Activated naive CD4-positive, alpha-beta T cell treated with anti-CD3 and anti-CD28 coated beads, Interleukin-2, amount 10 ng/mL, durations not matched to agents 7 days and 5 days (primary cell): ENCODE measurements around the gene ARHGAP1.
A peak's percentile ranks its signal among the peaks of the same experiment; 100 is the strongest.

Source experiments
- CTCF ChIA-PET: fragments of 350-600 bp; sonication (Branson Sonifier 250); formaldehyde crosslinking; loops from one replicate; lab custom pipeline; 2021; ENCODE audit warnings: antibody characterized with exemption; lab: Charles Lee
- DNase-seq: peaks from one replicate; pipeline ENCODE4 v3.0.0-alpha.2; 2020
- H3K27ac Mint-ChIP-seq: one replicate; pipeline ENCODE4 v1.8.0; 2021; ENCODE audit warnings: mild to moderate bottlenecking, moderate library complexity, mixed read lengths
- H3K27me3 Mint-ChIP-seq: one replicate; pipeline ENCODE4 v1.8.0; 2021; ENCODE audit warnings: mild to moderate bottlenecking, mixed read lengths
- H3K36me3 Mint-ChIP-seq: one replicate; pipeline ENCODE4 v1.8.0; 2021; ENCODE audit warnings: mixed read lengths
- H3K4me1 Mint-ChIP-seq: one replicate; pipeline ENCODE4 v1.8.0; 2021; ENCODE audit warnings: mixed read lengths
- H3K4me3 Mint-ChIP-seq: one replicate; pipeline ENCODE4 v1.8.0; 2021; ENCODE audit warnings: mild to moderate bottlenecking, moderate library complexity, mixed read lengths
- H3K9me3 Mint-ChIP-seq: one replicate; pipeline ENCODE4 v1.8.0; 2021; ENCODE audit warnings: mixed read lengths

Gene ARHGAP1

GRCh38 chr11:46667043-46667481, 33.4 kb downstream of the ARHGAP1 start:
- CTCF ChIA-PET: interaction anchor here (0.7 kb wide), 1 partner anchor 14 kb away, joined by 3 read pairs; no protein-coding TSS in a partner anchor
- Mint-ChIP-seq H3K9me3 (no peaks in the 10 kb centered on the region), H3K27me3 (no peaks in the 10 kb centered on the region)

GRCh38 chr11:46666516-46666915, 33.9 kb downstream of the ARHGAP1 start:
- H3K36me3 Mint-ChIP-seq: peaks cover 57% of the 10 kb centered on the region
- H3K4me3 Mint-ChIP-seq: no peak overlapping the region
- no peak overlapping the region for H3K27ac Mint-ChIP-seq
- CTCF ChIA-PET: interaction anchor here (0.7 kb wide), 1 partner anchor 14 kb away, joined by 3 read pairs; no protein-coding TSS in a partner anchor
- no peak for DNase-seq
- no peaks in the 10 kb centered on the region for H3K27me3 Mint-ChIP-seq
- H3K9me3 Mint-ChIP-seq: no peaks in the 10 kb centered on the region
- peaks cover 32% of the 10 kb centered on the region for H3K4me1 Mint-ChIP-seq

More at GRCh38 chr11:46667043-46667481, 33.4 kb downstream of the ARHGAP1 start:
- H3K4me1 Mint-ChIP-seq: peaks cover 38% of the 10 kb centered on the region
- H3K36me3 Mint-ChIP-seq: peaks cover 63% of the 10 kb centered on the region
- no peak for DNase-seq
- no peak overlapping the region for H3K4me3 Mint-ChIP-seq
- peak overlapping the region; percentile 37 for H3K27ac Mint-ChIP-seq

GRCh38 chr11:46665356-46665755, 35.1 kb downstream of the ARHGAP1 start:
- CTCF ChIA-PET: no interaction called here
- Mint-ChIP-seq H3K9me3 (no peaks in the 10 kb centered on the region), H3K36me3 (peaks cover 53% of the 10 kb centered on the region), H3K4me3 (no peak overlapping the region), H3K4me1 (peaks cover 22% of the 10 kb centered on the region), H3K27me3 (no peaks in the 10 kb centered on the region), H3K27ac (no peak overlapping the region)
- DNase-seq: no peak

GRCh38 chr11:46664612-46665011, 35.8 kb downstream of the ARHGAP1 start:
- no peak for DNase-seq
- peaks cover 15% of the 10 kb centered on the region for H3K4me1 Mint-ChIP-seq
- H3K27me3 Mint-ChIP-seq: no peaks in the 10 kb centered on the region
- CTCF ChIA-PET: no interaction called here
- no peak overlapping the region for H3K4me3 Mint-ChIP-seq
- no peak overlapping the region for H3K27ac Mint-ChIP-seq
- H3K36me3 Mint-ChIP-seq: peaks cover 53% of the 10 kb centered on the region
- no peaks in the 10 kb centered on the region for H3K9me3 Mint-ChIP-seq

GRCh38 chr11:46663277-46663940, 37.0 kb downstream of the ARHGAP1 start:
- Mint-ChIP-seq H3K27me3 (no peaks in the 10 kb centered on the region), H3K4me3 (no peak overlapping the region), H3K27ac (peak overlapping the region; percentile 56), H3K4me1 (peaks cover 7% of the 10 kb centered on the region), H3K9me3 (no peaks in the 10 kb centered on the region), H3K36me3 (peaks cover 50% of the 10 kb centered on the region)
- CTCF ChIA-PET: interaction anchor here (0.6 kb wide), 1 partner anchor 223 kb away, joined by 3 read pairs; no protein-coding TSS in a partner anchor
- no peak for DNase-seq

- H3K9me3 Mint-ChIP-seq: no peaks in the 10 kb centered on the region
- H3K27me3 Mint-ChIP-seq: no peaks in the 10 kb centered on the region
- H3K36me3 Mint-ChIP-seq: peaks cover 59% of the 10 kb centered on the region
- H3K27ac Mint-ChIP-seq: no peak overlapping the region
- no peak for DNase-seq
- CTCF ChIA-PET: interaction anchor here (0.6 to 1.3 kb wide), 2 partner anchors 9 to 222 kb away, joined by 3 to 5 read pairs; no protein-coding TSS in a partner anchor
- no peak overlapping the region for H3K4me3 Mint-ChIP-seq
- peaks cover 7% of the 10 kb centered on the region for H3K4me1 Mint-ChIP-seq
Measured at GRCh38 chr11:46662366-46662765, 38.1 kb downstream of the ARHGAP1 start.

GRCh38 chr11:46661836-46662235, 38.6 kb downstream of the ARHGAP1 start:
- H3K9me3 Mint-ChIP-seq: no peaks in the 10 kb centered on the region
- H3K36me3 Mint-ChIP-seq: peaks cover 59% of the 10 kb centered on the region
- no peak for DNase-seq
- H3K27me3 Mint-ChIP-seq: no peaks in the 10 kb centered on the region
- no peak overlapping the region for H3K4me3 Mint-ChIP-seq
- CTCF ChIA-PET: interaction anchor here (1.3 kb wide), 1 partner anchor 9 kb away, joined by 5 read pairs; no protein-coding TSS in a partner anchor
- peaks cover 7% of the 10 kb centered on the region for H3K4me1 Mint-ChIP-seq
- no peak overlapping the region for H3K27ac Mint-ChIP-seq

GRCh38 chr11:46659908-46660307, 40.5 kb downstream of the ARHGAP1 start:
- Mint-ChIP-seq H3K36me3 (peaks cover 49% of the 10 kb centered on the region), H3K9me3 (no peaks in the 10 kb centered on the region), H3K27me3 (no peaks in the 10 kb centered on the region), H3K4me3 (no peak overlapping the region), H3K4me1 (peaks cover 7% of the 10 kb centered on the region), H3K27ac (no peak overlapping the region)
- CTCF ChIA-PET: interaction anchor here (1.7 kb wide), 1 partner anchor 13 kb away, joined by 3 read pairs; no protein-coding TSS in a partner anchor
- no peak for DNase-seq

GRCh38 chr11:46658259-46658658, 42.2 kb downstream of the ARHGAP1 start:
- Mint-ChIP-seq H3K27ac (peak overlapping the region; percentile 28), H3K27me3 (no peaks in the 10 kb centered on the region), H3K4me3 (no peak overlapping the region), H3K9me3 (no peaks in the 10 kb centered on the region), H3K4me1 (peaks cover under 1% of the 10 kb centered on the region), H3K36me3 (peaks cover 40% of the 10 kb centered on the region)
- no peak for DNase-seq
- CTCF ChIA-PET: no interaction called here

GRCh38 chr11:46657186-46657585, 43.2 kb downstream of the ARHGAP1 start:
- Mint-ChIP-seq H3K36me3 (peaks cover 33% of the 10 kb centered on the region), H3K9me3 (no peaks in the 10 kb centered on the region), H3K27me3 (no peaks in the 10 kb centered on the region), H3K4me1 (no peaks in the 10 kb centered on the region), H3K27ac (no peak overlapping the region), H3K4me3 (no peak overlapping the region)
- DNase-seq: no peak
- CTCF ChIA-PET: no interaction called here

GRCh38 chr11:46655631-46656030, 44.8 kb downstream of the ARHGAP1 start:
- no peaks in the 10 kb centered on the region for H3K4me1 Mint-ChIP-seq
- H3K4me3 Mint-ChIP-seq: no peak overlapping the region
- H3K36me3 Mint-ChIP-seq: peaks cover 43% of the 10 kb centered on the region
- H3K9me3 Mint-ChIP-seq: no peaks in the 10 kb centered on the region
- no peak overlapping the region for H3K27ac Mint-ChIP-seq
- H3K27me3 Mint-ChIP-seq: no peaks in the 10 kb centered on the region
- no peak for DNase-seq
- CTCF ChIA-PET: no interaction called here

GRCh38 chr11:46649180-46649738, 51.2 kb downstream of the ARHGAP1 start:
- CTCF ChIA-PET: interaction anchor here (1.2 kb wide), 1 partner anchor 22 kb away, joined by 3 read pairs; no protein-coding TSS in a partner anchor

GRCh38 chr11:46643986-46644385, 56.4 kb downstream of the ARHGAP1 start:
- CTCF ChIA-PET: interaction anchor here (1.3 kb wide), 1 partner anchor 127 kb away, joined by 3 read pairs; no protein-coding TSS in a partner anchor
- Mint-ChIP-seq H3K36me3 (peaks cover 43% of the 10 kb centered on the region), H3K9me3 (peaks cover 5% of the 10 kb centered on the region), H3K27ac (no peak overlapping the region), H3K4me1 (peaks cover 18% of the 10 kb centered on the region), H3K4me3 (no peak overlapping the region), H3K27me3 (no peaks in the 10 kb centered on the region)
- no peak for DNase-seq

More at GRCh38 chr11:46649180-46649738, 51.2 kb downstream of the ARHGAP1 start:
- DNase-seq: no peak
- peaks cover 36% of the 10 kb centered on the region for H3K36me3 Mint-ChIP-seq
- H3K4me3 Mint-ChIP-seq: no peak overlapping the region
- no peaks in the 10 kb centered on the region for H3K27me3 Mint-ChIP-seq
- H3K27ac Mint-ChIP-seq: peak overlapping the region; percentile 39
- H3K4me1 Mint-ChIP-seq: no peaks in the 10 kb centered on the region
- no peaks in the 10 kb centered on the region for H3K9me3 Mint-ChIP-seq

- Mint-ChIP-seq H3K36me3 (peaks cover 43% of the 10 kb centered on the region), H3K27ac (no peak overlapping the region), H3K9me3 (peaks cover 5% of the 10 kb centered on the region), H3K4me3 (no peak overlapping the region), H3K4me1 (peaks cover 18% of the 10 kb centered on the region), H3K27me3 (no peaks in the 10 kb centered on the region)
- CTCF ChIA-PET: interaction anchor here (1.3 kb wide), 1 partner anchor 126 kb away, joined by 3 read pairs; no protein-coding TSS in a partner anchor
- no peak for DNase-seq
Measured at GRCh38 chr11:46643531-46643930, 56.9 kb downstream of the ARHGAP1 start.
